HG03039 (cell line): ENCODE measurements around the gene CD300A.
"Not testable (repeated sequence)": the region's sequence is repeated elsewhere in the genome, so short reads cannot be mapped to it uniquely, and the experiment has no call there.

ENCODE experiments used
- ATAC-seq: cut with Tn5 transposase; IDR thresholded peaks from one replicate; pipeline ENCODE4 v1.9.1; 2021; ENCODE audit warnings: mild to moderate bottlenecking, moderate library complexity; ENCODE audit not compliant: unreplicated experiment

The CD300A gene

GRCh38 chr17:74478420-74479100 lies 12.1 kb downstream of the CD300A start:
- ATAC-seq: no peak

DNA sequence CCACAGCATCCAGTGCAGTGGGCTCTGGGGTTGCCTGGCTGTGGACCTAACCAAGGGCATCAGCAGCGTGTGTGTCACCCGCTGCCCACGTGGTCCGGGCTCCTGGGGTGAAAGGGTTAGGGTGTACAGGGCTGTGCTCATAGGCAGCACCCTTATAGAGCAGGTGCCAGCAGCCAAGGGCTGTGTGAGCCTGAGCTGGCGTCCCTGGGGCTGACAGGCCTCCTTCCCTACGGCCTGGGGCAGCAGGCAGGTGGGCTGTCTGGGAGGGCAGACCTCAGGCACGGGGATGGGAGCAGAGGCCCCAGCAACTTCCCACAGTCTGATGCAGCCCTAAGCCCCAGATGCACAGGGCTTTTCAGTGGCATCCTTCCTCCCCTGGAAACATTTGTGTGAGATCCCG lies 13.9 kb downstream of the CD300A start:
- ATAC-seq: no peak

DNA sequence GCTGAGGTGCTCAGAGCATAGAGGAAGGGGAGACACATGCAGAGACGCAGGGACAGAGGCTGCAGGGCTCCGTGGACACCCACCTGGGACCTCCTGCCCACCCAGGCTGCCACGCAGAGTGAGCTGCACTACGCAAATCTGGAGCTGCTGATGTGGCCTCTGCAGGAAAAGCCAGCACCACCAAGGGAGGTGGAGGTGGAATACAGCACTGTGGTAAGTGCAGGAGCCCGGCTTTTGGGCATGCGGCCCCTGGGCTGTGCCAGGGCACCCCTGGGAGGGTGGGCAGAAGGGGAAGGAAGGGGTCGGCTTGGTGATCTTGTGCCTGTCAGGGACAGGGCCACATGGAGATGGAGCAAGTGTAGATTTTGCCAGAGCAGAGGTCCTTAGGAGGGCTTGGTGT lies 15.2 kb downstream of the CD300A start:
- ATAC-seq: no peak

DNA sequence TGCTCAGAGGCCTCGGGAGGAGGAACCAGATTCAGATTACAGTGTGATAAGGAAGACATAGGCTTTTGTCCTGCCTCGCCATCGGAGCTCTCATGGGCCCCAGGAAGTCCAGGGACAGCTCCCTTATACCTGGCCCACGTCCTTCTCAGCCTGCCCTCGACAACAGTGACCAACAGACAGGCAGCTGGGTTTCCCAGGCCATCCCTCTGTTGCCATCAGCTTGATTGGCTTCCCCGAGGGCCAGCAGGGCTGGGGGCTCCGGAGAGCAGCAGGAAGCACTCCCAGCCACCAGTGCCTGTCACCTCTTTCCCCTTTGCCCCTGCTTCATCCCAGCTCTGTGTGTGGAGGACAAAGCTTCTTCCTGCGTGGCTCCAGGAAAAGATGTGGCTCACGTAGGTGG lies 17.6 kb downstream of the CD300A start:
- ATAC-seq: no peak

- ATAC-seq: no peak
Measured at GRCh38 chr17:74485022-74485743, 18.7 kb downstream of the CD300A start.

- no peak for ATAC-seq
Measured at GRCh38 chr17:74485841-74486240, 19.4 kb downstream of the CD300A start.

DNA sequence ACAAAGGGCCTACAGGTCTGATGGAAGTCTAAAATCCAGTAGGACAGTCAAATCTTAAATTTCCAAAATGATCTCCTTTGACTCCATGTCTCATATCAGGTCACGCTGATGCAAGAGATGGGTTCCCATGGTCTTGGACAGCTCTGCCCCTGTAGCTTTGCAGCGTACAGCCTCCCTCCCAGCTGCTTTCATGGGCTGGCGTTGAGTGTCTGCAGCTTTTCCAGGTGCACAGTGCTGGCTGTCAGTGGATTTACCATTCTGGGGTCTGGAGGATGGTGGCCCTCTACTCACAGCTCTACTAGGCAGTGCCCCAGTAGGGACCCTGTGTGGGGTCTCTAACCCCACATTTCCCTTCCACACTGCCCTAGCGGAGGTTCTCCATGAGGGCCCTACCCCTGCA lies 21.8 kb downstream of the CD300A start:
- not testable (repeated sequence) for ATAC-seq

GRCh38 chr17:74490716-74491115 lies 24.3 kb downstream of the CD300A start:
- no peak for ATAC-seq

DNA sequence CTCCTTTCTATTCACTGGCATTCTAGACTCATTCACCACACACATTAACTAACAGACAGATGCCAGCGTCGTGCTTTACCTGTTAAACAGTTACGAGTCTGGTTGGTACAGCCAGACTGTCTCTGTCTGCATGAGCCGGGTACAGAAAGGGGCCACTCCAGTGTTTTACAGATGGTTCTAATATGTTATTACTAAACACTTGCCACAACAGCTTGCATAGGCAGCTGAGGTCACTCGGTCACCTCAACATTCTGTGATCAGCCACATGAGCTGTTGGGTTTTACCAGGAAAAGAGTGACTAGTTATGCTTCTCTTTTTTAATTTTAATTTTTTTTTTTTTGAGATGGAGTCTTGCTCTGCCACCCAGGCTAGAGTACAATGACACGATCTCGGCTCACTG lies 25.2 kb downstream of the CD300A start:
- ATAC-seq: no peak

DNA sequence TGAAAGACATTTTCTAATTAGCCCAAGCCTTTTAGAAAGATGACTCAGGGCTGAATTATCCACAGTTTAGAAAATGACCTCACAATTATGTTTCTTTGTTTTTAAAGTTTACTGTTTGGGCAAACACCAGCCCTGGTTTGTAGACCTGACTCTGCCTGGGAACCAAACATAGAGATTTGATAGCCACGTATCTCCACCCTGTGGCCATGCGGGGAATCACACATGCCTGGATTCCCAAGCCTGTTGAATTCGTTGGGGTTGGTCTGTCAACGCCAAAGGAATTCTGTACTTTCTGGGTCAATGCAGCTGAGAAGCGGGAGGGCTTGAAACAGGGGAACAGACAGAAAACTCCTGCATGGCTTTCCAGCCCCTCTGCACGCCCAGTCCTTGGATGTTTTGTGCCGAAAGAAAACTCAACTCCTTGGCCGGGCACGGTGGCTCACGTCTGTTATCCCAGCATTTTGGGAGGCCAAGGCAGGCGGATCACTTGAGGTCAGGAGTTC lies 26.9 kb downstream of the CD300A start:
- no peak for ATAC-seq

DNA sequence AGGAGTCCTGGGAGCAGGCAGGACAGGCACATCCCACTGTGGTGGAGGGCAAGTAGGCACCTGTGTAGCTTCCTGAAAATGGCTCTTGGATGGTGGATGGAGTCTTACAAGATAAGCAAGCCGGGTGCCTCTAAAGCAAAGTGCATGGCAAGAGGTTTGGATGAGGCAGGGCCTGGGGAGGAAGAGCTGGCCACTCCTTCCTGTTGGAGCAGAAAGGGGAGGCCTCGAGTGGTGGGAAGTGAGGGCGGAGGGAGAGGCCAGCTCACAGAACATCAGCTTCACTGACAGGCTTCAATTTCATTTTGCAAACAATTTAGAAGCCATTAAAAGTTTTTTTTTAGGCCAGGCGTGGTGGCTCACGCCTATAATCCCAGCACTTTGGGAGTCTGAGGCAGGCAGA lies 31.0 kb downstream of the CD300A start:
- ATAC-seq: no peak

DNA sequence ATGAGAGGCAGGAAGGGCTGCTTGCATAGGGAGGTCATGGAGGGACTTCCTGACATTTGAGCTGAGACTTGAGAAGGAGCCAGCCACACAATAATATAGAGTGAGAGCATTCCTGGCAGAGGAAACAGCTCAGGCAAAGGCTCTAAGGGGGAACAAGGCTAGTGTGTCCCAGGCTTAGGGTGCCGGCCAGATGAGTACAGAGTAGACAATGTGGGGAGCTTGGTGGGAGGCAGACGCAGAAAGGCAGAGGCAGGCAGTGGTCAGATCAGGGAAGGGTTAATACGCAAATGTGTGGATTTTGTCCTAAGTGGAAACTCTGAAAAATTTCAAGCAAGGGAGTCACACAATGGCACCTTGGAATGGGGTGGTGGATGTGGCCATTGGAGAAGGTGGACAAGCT lies 33.6 kb downstream of the CD300A start:
- no peak for ATAC-seq

GRCh38 chr17:74502861-74503260 lies 36.4 kb downstream of the CD300A start:
- no peak for ATAC-seq

- ATAC-seq: not testable (repeated sequence)
Measured at GRCh38 chr17:74503949-74504348, 37.5 kb downstream of the CD300A start.

GRCh38 chr17:74508156-74508555 lies 41.7 kb downstream of the CD300A start:
- ATAC-seq: no peak

GRCh38 chr17:74512036-74512435 lies 45.6 kb downstream of the CD300A start:
- ATAC-seq: no peak

- ATAC-seq: no peak
Measured at GRCh38 chr17:74512624-74513091, 46.2 kb downstream of the CD300A start.

DNA sequence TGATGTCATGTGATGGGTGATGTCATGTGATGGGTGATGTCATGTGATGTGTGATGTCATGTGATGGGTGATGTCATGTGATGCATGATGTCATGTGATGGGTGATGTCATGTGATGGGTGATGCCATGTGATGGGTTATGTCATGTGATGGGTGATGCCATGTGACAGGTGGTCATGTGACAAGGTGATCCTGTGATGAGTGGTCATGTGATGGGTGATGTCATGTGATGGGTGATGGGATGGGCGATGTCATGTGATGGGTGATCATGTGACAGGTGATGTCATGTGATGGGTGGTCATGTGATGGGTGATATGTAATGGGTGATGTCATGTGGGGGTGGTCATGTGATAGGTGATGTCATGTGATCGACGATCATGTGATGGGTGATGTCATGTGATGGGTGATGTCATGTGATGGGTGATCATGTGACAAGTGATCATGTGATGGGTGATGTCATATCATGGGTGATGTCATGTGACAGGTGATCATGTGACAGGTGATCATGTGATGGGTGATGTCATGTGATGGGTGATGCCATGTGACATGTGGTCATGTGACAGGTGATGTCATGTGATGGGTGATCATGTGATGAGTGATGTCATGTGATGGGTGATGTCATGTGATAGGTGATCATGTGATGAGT lies 47.7 kb downstream of the CD300A start:
- ATAC-seq: no peak

GRCh38 chr17:74514632-74515334 lies 48.3 kb downstream of the CD300A start:
- no peak for ATAC-seq

GRCh38 chr17:74515941-74516340 lies 49.5 kb downstream of the CD300A start:
- ATAC-seq: no peak
